ENCODE measurements around the gene GALNT18.
A peak's percentile ranks its signal among the peaks of the same experiment; 100 is the strongest.

GALNT18 gene

GRCh38 chr11:11253995-11254394 is 367.8 kb downstream of the GALNT18 start:
- DNase-seq = no peak

GRCh38 chr11:11253497-11253896 is 368.3 kb downstream of the GALNT18 start:
- DNase-seq = no peak

GRCh38 chr11:11252403-11252802 is 369.4 kb downstream of the GALNT18 start:
- DNase-seq = no peak

- no peak for DNase-seq
These were observed 370.3 kb downstream of the GALNT18 start for GRCh38 chr11:11251394-11251970.

- DNase-seq = no peak
These were observed 371.3 kb downstream of the GALNT18 start for GRCh38 chr11:11250470-11250869.

GRCh38 chr11:11247576-11247975 is 374.2 kb downstream of the GALNT18 start:
- DNase-seq = no peak

GRCh38 chr11:11247086-11247485 is 374.7 kb downstream of the GALNT18 start:
- DNase-seq = no peak

GRCh38 chr11:11246166-11246565 is 375.6 kb downstream of the GALNT18 start:
- no peak for DNase-seq

- DNase-seq = no peak
These were observed 376.4 kb downstream of the GALNT18 start for GRCh38 chr11:11245453-11245852.

GRCh38 chr11:11244470-11245080 is 377.2 kb downstream of the GALNT18 start:
- DNase-seq = no peak

- DNase-seq = peak; percentile 84
These were observed 378.0 kb downstream of the GALNT18 start for GRCh38 chr11:11243590-11244469.

- no peak for DNase-seq
These were observed 378.6 kb downstream of the GALNT18 start for GRCh38 chr11:11243209-11243589.

- DNase-seq = no peak
These were observed 380.5 kb downstream of the GALNT18 start for GRCh38 chr11:11241284-11241683.

- no peak for DNase-seq
These were observed 381.8 kb downstream of the GALNT18 start for GRCh38 chr11:11239959-11240358.

GRCh38 chr11:11237070-11237832 is 384.6 kb downstream of the GALNT18 start:
- DNase-seq = no peak

- no peak for DNase-seq
These were observed 385.2 kb downstream of the GALNT18 start for GRCh38 chr11:11236498-11237059.

GRCh38 chr11:11231763-11232162 is 390.0 kb downstream of the GALNT18 start:
- DNase-seq = no peak

GRCh38 chr11:11230802-11231562 is 390.8 kb downstream of the GALNT18 start:
- peak; percentile 12 for DNase-seq

- no peak for DNase-seq
These were observed 391.7 kb downstream of the GALNT18 start for GRCh38 chr11:11230087-11230486.

- no peak for DNase-seq
These were observed 392.2 kb downstream of the GALNT18 start for GRCh38 chr11:11229647-11230046.

GRCh38 chr11:11227296-11228085 is 394.3 kb downstream of the GALNT18 start:
- DNase-seq = no peak
